Femur (tissue), 1 donor: ENCODE data around the gene SPATA12.
"Not testable (repeated sequence)": the region's sequence is repeated elsewhere in the genome, so short reads cannot be mapped to it uniquely, and the experiment has no call there.

ENCODE experiments used
- DNase-seq: peaks from one replicate; pipeline ENCODE4 v3.0.0-alpha.2; 2017

Gene SPATA12

DNA sequence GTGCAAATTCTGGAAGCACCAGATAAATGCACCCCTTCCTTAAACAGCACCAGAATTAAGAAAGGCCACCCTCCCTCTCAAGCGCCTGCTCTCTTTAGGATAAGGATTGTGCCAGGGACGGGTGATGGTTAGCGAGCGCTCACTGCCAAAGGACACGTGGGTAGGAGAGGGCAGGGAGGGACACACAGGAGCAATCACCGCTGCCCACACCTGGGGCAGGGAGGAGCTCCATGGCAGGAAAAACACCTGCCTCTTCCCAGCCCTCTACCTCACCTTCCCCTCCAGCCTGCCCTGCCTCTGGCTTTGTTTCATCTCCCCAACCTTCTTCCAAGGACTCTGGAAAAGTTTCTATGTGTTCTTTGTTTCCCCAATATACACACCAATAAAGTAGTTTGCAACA, 7.3 kb upstream of the SPATA12 start:
- no peak for DNase-seq

DNA sequence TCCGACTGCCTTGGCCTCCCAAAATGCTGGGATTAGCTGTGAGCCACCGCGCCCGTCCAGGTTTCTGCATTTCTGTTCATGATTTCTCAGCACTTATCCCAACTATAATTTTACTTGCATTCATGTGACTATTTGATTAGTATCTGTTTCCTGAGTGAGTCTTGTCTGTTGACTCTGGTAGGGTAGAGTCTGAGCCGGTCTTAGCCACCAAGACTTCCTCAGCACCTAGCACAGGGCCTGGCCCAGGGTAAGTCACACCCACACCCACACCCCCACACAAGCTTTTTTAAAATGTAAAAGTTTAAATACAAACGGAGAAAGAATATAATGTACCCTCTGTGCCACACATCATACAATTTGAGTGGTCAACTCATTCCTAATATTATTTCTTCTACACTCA, 3.1 kb upstream of the SPATA12 start:
- DNase-seq = no peak

DNA sequence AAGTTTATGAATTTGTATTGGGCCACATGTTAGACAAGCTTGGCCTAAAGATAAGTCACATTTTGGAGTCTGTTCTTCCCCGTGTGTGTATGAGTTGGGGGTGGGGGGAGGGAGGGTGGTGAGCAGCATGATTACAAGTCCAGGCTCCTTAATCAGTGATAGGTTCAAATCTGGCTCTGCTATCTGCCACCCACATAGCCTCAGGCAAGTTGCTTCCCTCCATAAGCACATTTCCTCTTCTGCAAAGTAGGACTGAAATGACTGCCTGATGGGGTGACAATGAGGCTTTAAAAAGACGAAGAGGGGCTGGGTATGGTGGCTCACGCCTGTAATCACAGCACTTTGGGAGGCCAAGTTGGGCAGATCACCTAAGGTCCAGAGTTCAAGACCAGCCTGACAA, 1.1 kb upstream of the SPATA12 start:
- no peak for DNase-seq

DNA sequence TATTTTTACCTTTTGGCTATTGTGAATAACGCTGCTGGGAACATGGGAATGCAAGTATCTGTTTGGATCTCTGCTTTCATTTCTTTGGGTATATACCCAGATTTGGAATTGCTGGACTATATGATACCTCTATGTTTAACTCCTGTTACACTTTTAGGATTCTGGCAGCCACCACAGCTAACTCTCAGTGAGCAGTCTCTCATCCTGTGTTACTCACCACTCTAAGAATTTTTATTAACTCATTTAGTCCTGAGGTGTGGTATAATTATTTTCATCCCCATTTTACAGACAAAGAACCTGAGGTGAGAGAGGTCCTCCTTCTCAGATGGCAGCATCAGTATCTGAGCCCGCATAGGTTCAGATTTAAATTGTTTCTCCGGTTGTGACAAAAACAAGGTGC, 1.1 kb downstream of the SPATA12 start:
- no peak for DNase-seq

DNA sequence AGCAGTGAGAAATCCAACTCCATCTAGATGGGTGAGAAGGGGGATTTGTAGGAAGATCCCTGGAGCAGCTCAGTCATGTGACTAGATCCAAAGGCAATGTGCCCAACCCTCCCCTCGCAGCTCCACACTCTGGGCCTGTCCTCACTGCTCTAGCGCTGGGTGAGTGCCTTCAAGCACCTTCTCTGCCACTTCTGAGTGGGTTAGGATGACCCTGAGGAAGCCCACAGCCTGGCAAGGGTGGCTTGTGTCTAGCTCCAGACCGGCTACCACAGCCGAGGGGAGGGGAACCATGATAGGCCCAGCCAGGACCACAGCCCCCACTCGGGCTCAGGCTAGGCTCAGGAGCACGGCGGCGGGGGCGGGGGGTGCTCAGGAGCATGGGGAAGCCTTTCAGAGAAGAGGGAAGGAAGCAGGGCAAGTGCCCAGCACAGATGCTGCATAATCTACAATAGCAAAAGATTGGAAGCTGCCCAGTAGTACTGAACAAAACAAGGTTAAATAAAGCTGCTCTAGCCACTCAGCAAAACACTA, 1.7 kb downstream of the SPATA12 start:
- no peak for DNase-seq

DNA sequence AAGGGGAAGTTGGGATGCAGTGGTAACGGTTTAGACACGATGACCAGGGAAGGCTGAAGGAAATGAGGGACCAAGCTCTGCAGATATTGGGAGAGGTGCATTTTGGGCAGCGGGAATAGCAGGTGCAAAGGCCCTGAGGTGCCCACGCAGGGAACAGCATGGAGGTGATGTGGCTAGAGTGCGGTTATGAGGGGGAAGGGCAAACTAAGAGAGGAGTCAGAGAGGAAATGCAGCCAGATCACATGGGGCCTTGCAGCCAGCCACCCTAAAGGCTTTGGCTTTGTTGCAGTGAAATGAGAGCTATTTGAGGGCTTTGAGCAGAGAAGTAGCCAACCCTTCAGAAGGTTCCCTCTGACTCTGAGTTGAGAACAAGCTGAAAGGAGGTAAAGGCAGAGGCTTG, 2.6 kb downstream of the SPATA12 start:
- DNase-seq = no peak

DNA sequence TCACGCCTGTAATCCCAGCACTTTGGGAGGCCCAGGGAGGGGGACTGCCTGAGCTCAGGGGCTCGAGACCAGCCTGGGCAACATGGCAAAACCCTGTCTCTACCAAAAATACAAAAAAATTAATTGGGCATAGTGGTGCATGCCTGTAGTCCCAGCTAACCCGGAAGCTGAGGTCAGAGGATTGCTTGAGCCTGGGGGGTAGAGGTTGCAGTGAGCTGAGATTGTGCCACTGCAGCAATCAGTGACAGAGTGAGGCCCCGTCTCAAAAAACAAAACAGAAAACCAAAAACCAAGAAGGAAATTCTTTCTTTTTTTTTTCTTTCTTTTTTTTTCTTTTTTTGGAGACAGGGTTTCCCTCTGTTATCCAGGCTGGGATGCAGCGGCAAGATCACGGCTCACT, 3.5 kb downstream of the SPATA12 start:
- DNase-seq = no peak

DNA sequence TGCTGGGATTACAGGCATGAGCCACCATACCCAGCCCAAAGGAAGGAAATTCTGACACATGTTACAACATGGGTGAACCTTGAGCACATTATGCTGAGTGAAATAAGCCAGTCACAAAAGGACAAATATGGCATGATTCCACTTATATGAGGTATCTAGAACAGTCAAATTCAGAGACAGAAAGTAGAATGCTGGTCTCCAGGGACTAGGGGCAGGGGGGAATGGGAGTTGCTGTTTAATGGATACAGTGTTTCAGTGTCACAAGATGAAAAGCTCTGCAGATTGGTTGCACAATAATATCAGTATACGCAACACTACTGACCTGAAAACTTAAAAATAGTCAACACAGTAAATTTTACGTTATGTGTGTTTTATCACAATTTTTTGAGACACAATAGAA, 4.1 kb downstream of the SPATA12 start:
- DNase-seq = no peak

DNA sequence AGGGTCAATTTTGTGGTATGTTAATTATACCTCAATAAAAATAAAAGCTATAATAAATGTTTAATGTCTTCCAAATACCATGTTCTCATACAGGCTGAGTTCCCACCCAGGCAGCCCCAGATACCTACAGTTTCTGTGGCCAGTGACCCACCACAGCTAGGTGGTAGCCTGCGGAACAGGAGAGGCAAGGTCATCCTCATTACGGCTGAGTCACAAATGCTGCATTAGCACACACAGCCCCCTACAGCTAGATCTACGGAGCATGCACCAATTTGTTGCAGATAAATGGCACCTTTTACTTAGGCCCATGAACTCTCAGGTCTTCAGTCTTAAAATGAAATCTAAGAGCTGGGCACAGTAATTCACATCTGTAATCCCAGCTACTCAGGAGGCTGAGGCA, 5.1 kb downstream of the SPATA12 start:
- no peak for DNase-seq

DNA sequence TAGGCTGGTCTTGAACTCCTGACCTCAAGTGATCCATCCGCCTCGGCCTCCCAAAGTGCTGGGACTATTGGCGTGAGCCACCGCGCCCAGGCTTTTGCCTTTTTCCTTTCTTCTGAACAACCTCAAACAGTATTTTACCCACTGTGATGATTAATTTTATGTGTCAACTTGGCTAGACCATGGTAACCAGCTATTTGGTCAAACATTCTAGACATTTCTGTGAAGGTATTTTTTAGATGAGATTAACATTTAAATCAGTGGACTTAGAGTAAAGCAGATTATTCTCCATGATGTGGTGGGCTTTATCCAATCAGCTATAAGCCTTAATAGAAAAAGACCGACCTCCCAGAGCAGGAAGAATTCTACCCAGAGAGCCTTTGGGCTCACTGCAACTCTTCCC, 6.0 kb downstream of the SPATA12 start:
- no peak for DNase-seq

DNA sequence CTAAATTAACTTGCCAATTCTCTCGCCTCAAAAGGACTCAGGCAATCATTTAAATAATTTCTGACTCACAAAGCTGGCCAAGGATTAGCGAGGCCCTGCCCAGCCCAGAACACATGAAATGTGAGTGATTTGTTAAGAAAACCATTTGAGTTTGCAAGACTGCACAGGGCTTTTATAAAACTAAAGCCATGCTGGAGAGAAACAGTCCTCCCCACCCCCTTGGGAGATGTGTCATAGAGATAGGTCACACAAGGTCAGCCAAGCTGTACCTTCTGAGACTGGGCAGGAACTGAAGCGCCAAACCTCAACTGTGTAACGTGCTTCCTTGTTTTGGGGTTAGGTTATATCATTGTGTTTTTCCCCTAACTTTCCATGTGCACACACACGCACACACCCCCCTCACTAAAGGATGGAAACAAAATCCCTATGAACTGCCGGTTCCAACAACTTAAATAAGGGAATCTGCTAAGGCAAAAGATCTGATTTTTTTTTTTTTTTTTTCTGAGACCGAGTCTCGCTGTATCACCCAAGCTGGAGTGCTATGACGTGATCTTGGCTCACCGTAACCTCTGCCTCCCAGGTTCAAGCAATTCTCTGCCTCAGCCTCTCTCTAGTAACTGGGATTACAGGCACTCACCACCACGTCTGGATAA, 8.1 kb downstream of the SPATA12 start:
- peak; percentile 71 for DNase-seq

DNA sequence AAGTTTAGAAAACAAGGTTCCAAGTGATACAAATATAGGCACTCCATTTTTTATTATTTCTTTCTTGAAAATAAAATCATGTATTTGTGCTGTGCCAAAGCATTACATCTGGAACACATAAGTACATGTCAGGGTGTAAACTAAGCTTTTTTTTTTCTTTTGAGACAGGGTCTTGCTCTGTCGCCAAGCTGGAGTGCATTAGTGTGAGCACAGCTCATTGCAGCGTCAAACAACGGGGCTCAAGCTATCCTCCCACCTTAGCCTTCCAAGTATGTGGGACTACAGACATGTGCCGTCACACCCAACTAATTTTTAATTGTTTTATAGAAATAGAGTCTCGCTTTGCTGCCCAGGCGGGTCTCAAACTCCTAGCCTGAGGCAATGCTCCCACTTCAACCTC, 9.0 kb downstream of the SPATA12 start:
- DNase-seq = peak; percentile 61

DNA sequence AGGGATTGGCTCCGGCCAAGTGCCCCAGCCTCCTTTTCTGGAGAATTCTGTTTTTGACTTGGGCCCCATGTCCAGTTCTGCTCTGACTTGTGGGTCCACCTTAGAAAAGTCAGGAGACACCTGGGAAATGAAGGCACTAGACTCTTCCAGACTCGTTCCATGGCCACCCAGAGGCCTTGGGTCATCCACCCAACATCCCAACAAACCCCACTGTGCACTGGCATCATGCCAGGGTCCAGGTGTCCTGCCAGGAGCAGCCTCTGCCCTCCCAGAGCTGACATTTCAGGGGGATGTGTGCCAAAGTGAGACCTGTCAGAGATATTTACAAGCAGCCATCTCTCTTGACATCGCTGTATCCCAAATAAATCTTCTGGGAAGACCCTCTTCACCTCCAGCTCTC, 13.2 kb downstream of the SPATA12 start:
- DNase-seq = no peak

DNA sequence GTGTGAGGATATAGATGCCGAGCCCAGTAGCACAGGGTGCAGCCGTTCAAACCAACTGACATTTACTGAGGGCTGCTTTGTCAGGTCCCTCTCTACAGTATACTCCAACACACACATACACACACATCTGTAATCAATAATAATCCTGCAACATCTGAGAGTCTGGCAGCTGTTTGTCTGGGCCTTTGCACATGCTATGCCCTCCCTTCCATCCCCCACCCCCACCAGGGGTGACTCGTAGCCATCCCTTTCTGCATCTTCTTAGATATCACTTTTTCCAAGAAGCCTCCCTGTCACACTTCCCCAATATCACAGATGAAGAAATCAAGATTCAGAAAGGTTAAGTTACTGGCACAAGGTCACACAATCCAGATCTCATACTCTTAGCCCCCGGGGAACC, 13.7 kb downstream of the SPATA12 start:
- DNase-seq = no peak

DNA sequence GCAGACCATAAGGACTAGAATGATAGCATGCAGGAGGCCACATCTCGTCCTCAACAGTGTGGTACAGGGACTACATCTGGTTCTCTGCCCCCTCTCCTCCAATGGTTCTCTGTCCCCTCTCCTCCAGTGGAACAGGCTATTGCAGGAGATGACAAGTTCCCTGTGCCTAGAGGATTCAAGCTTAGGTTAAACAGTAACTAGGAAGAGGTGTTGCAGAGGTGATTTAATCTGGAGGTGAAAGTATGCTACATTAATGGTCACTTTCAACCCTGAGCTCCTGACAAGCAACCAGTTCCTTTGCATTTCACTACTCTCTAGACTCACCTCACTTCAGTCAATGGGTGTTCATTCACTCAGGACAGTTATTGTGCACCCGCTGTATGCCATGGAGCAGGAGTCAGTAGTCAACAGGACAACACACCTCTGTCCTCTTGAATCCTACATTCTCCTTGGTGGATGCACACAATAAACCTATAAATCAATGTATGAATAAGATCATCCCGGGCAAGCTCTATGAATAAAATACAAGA, 16.0 kb downstream of the SPATA12 start:
- no peak for DNase-seq

DNA sequence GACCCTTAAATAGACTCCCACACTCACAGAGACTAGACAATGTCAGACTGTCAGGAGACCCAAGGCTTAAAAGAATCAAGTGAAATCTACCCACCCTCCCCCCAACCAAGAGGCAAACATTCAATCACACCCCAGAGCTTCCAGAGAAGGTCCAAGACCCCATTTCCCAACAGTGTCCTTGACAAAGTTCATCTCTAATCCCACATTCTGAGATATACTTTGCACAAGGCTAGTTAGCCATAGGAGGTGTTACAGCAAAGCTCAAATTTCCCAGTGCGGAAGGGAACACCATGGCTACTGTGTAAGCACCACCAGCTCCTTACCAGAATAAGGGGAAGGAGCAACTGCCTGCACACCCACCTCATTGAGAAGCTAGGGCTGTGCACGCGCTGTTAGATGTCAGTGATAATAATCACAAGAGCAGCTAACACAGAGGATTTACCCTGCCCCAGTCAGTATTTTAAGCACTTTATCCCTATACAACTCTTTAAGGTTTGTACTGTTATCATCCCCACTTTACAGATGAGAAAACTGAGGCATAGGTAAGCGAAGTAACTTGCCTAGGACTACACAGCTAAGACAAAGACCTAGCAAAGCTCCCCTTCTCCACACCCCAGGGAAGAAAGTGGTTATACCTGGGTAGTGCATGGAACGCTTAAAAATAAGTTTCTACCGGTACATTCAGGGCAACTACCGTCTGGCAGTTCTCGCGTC, 17.3 kb downstream of the SPATA12 start:
- DNase-seq = no peak

DNA sequence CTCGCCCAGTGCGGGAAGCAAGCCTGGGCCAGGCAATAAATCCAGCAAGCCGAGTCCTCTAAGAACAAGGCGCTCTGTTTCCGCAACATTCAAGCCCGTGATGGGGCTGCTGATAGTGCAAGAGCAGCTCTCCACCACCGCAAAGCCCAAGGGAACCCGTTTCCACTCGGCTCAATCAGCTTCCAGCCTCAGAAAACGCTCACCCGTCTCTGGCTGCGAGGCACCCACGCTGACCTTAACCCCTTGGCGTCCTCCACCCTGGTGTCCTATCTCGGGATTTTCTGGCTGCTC, 17.8 kb downstream of the SPATA12 start:
- peak; percentile 75 for DNase-seq

DNA sequence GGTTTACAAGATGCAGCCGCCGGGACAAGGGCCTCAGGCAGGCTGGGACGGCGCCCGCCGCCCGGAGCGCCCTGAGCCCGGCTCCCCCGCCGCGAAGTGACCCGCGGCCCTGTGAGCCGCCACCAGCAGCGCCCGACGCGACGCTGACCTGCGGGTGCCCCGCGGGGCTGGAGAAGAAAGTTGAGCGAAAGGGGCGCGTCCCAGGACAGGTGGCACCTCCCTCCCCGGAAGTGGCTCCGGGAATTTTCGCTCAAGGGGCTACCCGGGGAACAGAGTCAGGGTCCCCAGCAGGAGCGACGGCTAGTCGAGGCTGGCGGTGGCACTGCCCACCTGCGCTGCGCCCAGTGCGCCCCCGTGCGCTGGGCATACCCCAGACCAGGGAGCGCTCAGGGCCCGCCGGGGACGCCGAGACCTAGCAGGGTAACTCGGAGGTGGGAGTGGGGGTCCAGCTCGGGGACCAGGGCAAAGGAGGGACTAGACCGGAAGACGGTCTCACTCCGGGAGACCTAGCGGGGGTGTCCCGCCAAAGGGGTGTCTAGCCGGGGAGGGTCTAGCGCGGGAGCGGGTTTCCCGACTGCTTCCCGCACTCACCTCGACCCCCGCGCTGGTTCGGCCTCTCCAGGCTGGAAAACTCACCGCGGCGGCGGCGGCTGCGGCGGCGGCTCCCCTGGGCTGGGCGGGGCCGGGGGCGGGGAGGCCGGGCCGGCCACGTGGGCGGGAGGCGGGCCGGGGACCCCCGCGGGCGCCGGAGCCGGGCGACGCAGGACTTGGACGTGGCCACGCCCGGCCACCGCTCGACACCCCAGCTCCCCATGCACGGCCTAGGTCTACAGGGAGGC, 18.4 kb downstream of the SPATA12 start:
- peak; percentile 78 for DNase-seq

DNA sequence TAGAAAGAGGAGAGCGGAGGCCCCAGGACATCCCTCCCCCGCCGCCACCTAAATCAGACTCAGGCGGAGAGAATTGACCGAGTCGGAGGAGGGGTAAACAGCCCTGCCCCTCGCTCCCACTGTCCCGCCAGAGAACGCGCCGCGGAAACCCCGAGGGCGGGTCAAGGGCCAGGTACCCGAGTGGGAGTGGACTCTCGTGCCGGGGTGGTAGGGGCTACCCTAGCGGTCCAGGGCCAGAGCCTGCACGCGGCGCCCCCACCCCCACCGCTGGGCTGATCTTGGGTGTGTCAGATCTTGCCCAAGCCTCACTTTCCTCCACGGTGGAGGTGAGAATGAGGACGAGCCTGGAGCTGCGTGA, 19.0 kb downstream of the SPATA12 start:
- peak; percentile 50 for DNase-seq

DNA sequence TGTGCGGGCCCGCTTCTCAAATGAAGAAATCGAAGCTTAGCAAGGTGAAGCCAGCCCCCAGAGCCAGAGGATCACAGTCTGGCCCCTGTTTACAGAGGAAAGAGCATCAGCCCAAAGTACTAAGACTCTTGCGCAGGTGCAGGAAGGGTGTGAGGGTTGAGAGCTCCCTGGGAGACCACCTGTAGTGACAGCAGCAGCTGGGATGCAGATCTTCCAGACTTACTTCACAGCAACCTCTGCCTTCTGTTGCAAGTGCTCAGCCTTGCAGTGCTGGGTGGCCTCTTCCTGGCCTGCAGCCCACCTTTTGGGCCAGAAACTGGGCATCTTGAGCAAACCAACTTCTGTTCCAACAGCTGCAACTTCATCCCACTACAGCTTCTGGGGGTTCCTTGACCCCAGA, 19.7 kb downstream of the SPATA12 start:
- no peak for DNase-seq

DNA sequence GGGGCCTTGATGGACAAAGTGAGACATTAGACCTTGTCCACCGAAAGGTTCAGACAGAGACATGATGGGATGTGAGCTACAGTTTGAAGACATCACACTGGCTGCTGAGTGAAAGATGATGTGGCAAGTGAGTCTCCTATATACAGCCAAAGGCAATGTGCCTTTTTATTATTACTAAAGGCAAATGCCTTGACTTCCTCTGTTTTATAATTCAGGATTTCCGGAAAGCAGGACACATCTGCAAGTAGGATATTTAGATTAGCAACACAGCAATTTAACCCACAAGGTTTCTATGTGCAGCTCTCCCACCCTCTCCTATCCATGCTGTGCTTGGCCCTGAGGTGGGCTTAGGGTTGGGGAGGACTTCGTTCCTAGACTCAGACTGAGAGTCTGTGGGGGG, 20.7 kb downstream of the SPATA12 start:
- DNase-seq = no peak

DNA sequence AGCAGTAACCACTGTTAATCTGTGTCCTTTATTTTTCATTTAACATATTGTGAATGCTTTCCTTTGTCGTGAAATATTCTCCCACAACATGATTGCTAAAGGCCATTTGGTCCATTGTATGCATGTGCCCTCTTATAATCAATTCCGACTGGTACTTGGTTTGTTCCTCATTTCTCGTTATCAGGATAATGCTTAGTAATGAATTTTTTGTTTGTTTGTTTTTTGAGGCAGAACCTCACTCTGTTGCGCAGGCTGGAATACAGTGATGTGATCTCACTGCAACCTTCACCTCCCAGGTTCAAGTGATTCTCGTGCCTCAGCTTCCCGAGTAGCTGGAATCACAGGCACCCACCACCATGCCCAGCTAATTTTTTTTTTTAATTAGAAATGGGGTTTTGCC, 22.0 kb downstream of the SPATA12 start:
- DNase-seq = no peak

DNA sequence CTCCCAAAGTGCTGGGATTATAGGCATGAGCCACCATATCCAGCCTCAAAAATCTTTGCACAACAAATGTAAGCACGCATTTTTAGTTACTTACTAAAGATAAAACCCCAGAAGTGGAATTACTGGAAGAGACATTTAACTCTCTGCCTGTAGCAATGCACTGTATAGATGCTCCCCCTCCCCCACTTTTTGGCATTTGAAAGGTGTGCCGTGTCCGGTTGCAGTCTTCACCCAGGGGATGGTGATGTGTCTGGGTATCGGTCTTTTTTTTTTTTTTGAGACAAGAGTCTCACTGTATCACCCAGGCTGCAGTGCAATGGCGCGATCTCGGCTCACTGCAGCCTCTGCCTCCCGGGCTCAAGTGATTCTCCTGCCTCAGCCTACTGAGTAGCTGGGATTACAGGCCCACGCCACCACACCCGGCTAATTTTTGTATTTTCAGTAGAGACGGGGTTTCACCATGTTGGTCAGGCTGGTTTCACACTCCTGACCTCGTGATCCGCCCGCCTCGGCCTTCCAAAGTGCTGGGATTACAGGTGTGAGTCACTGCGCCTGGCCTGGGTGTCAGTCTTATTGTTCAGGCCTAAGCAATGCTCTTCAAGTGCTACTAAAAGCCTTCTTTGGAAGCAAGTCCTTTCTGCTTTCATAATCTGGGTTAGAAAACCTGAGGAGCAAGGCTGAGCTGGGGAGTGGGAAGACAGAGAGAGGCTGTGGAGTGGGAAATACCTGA, 23.0 kb downstream of the SPATA12 start:
- not testable (repeated sequence) for DNase-seq
